NCI-H1092 (cell line): ENCODE results near the gene CHAF1B.

Experiments
- DNase-seq: peaks from one replicate; lab custom pipeline; 2025; lab: John Stamatoyannopoulos, UW

Gene CHAF1B

DNA sequence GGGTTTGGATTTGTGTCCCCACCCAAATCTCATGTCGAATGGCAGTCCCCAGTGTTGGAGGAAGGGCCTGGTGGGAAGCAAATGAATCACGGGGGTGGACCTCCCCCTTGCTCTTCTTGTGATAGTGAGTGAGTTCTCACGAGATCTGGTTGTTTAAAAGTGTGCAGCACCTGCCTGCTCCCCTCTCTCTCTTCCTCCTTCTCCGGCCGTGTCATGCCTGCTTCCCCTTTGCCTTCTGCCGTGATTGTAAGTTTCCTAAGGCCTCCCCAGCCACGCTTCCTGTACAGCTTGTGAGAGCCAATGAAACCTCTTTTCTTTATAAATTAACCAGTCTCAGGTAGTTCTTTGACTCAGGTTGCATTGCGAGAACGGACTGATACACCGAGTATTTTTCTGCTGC lies 78.8 kb downstream of the CHAF1B start:
- DNase-seq: no peak

DNA sequence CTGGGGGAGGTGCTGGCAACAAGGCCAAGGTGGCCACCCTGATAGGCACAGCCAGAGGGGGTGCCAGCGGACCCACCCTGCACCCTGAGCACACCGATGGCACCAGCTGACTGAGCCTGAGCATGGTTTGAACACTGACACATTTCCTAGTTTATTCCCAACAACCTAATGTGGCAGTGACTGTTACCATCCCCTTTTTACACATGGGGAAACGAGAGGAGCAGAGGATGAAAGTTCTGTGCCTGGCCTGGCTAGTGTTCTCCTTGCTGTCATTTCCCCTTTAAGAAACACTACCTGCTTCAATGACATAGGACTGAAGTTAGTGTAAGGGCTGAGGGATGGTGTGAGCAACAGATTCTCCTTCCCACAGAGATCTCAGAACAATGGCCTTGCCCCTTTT lies 79.4 kb downstream of the CHAF1B start:
- no peak for DNase-seq

DNA sequence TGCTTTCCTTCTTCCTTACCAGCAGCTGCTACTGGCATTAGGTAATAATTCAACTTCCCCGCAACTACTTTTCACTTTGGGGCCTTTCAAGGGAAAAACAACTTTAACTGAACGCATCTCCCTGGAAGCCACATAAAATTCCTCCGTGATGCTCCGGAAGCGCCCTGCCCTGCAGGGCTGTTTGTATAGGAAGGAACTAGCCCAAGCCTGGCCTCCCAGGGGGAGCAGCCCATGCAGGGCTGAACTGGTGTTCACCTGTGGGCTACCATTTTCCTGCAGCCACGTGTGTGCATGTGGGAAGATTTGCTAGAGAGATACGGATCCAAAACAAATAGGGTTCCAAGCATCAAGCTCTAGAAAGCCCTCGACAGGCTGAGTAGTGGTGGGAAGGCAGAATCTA lies 80.3 kb downstream of the CHAF1B start:
- no peak for DNase-seq

- no peak for DNase-seq
Observed at GRCh38 chr21:36466061-36466511, 80.9 kb downstream of the CHAF1B start.
